ENCODE results near the gene SNRNP40.
"Not testable (repeated sequence)": the region's sequence is repeated elsewhere in the genome, so short reads cannot be mapped to it uniquely, and the experiment has no call there.

Gene SNRNP40

GRCh38 chr1:31295874-31296485 lies 608 bp downstream of the SNRNP40 start:
- DNase-seq (ENCODE audit: low read depth): no peak

GRCh38 chr1:31289021-31289420 lies 7.6 kb downstream of the SNRNP40 start:
- in situ Hi-C loops (cut with HindIII; ENCODE audit: low sequenced_read_pairs): no loop called here
- no peak overlapping the region for H3K4me3 ChIP-seq (ENCODE audit: low read depth, low read length)
- TF ChIP-seq, protein P1, sequence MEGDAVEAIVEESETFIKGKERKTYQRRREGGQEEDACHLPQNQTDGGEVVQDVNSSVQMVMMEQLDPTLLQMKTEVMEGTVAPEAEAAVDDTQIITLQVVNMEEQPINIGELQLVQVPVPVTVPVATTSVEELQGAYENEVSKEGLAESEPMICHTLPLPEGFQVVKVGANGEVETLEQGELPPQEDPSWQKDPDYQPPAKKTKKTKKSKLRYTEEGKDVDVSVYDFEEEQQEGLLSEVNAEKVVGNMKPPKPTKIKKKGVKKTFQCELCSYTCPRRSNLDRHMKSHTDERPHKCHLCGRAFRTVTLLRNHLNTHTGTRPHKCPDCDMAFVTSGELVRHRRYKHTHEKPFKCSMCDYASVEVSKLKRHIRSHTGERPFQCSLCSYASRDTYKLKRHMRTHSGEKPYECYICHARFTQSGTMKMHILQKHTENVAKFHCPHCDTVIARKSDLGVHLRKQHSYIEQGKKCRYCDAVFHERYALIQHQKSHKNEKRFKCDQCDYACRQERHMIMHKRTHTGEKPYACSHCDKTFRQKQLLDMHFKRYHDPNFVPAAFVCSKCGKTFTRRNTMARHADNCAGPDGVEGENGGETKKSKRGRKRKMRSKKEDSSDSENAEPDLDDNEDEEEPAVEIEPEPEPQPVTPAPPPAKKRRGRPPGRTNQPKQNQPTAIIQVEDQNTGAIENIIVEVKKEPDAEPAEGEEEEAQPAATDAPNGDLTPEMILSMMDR (IDR thresholded peaks at IDR 0.05; ENCODE audit: low read depth, low read length, missing control alignments): no peak
- no peak for DNase-seq (ENCODE audit: low read depth)

More at GRCh38 chr1:31295874-31296485, 608 bp downstream of the SNRNP40 start:
- TF ChIP-seq, protein P1 (IDR thresholded peaks at IDR 0.05; ENCODE audit: low read depth, low read length, missing control alignments): no peak
- in situ Hi-C loops (cut with HindIII; ENCODE audit: low sequenced_read_pairs): no loop called here
- peak overlapping the region; percentile 98 for H3K4me3 ChIP-seq (ENCODE audit: low read depth, low read length)

DNA sequence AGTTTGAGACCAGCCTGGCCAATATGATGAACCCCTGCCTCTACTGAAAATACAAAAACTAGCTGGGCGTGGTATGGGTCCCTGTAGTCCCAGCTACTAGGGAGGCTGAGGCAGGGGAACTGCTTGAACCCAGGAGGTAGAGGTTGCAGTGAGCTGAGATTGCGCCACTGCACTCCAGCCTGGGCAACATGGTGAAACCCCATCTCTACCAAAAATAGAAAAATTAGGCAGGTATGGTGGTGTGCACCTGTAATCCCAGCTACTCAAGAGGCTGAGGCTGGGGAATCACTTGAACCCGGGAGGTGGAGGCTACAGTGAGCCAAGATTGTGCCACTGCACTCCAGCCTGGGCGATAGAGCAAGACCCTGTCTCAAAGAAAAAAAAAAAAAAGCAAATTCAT lies 8.8 kb downstream of the SNRNP40 start:
- H3K4me3 ChIP-seq (ENCODE audit: low read depth, low read length); DNase-seq (ENCODE audit: low read depth); in situ Hi-C loops (cut with HindIII; ENCODE audit: low sequenced_read_pairs): not testable (repeated sequence)

GRCh38 chr1:31282426-31282825 lies 14.2 kb downstream of the SNRNP40 start:
- DNase-seq (ENCODE audit: low read depth); H3K4me3 ChIP-seq (ENCODE audit: low read depth, low read length); in situ Hi-C loops (cut with HindIII; ENCODE audit: low sequenced_read_pairs): not testable (repeated sequence)

- in situ Hi-C loops (cut with HindIII; ENCODE audit: low sequenced_read_pairs): no loop called here
- TF ChIP-seq, protein P1 (IDR thresholded peaks at IDR 0.05; ENCODE audit: low read depth, low read length, missing control alignments): no peak
- no peak overlapping the region for H3K4me3 ChIP-seq (ENCODE audit: low read depth, low read length)
- DNase-seq (ENCODE audit: low read depth): no peak
These were observed 23.0 kb downstream of the SNRNP40 start for GRCh38 chr1:31273619-31274018.

- H3K4me3 ChIP-seq (ENCODE audit: low read depth, low read length): no peak overlapping the region
- DNase-seq (ENCODE audit: low read depth): no peak
- TF ChIP-seq, protein P1 (IDR thresholded peaks at IDR 0.05; ENCODE audit: low read depth, low read length, missing control alignments): no peak
- in situ Hi-C loops (cut with HindIII; ENCODE audit: low sequenced_read_pairs): no loop called here
These were observed 24.2 kb downstream of the SNRNP40 start for GRCh38 chr1:31272369-31272768.

GRCh38 chr1:31266547-31266946 lies 30.0 kb downstream of the SNRNP40 start:
- no peak overlapping the region for H3K4me3 ChIP-seq (ENCODE audit: low read depth, low read length)
- in situ Hi-C loops (cut with HindIII; ENCODE audit: low sequenced_read_pairs): no loop called here
- TF ChIP-seq, protein P1 (IDR thresholded peaks at IDR 0.05; ENCODE audit: low read depth, low read length, missing control alignments): no peak
- no peak for DNase-seq (ENCODE audit: low read depth)

Data from astrocyte of the cerebellum (primary cell).